Measurements from ENCODE around the gene MXRA5.
"Not testable (repeated sequence)": the region's sequence is repeated elsewhere in the genome, so short reads cannot be mapped to it uniquely, and the experiment has no call there.

MXRA5 gene

GRCh38 chrX:3352741-3353140 lies 6.3 kb upstream of the MXRA5 start:
- H3K36me3 Mint-ChIP-seq (ENCODE audit: low read depth); H3K4me1 Mint-ChIP-seq; DNase-seq; ATAC-seq; H3K27me3 Mint-ChIP-seq; H3K4me3 Mint-ChIP-seq; H3K9me3 Mint-ChIP-seq; H3K27ac Mint-ChIP-seq: not testable (repeated sequence)

- no peak overlapping the region for H3K27ac Mint-ChIP-seq
- H3K9me3 Mint-ChIP-seq, result no peaks in the 10 kb centered on the region
- H3K4me1 Mint-ChIP-seq, result no peaks in the 10 kb centered on the region
- DNase-seq (no peak), ATAC-seq (no peak)
- H3K27me3 Mint-ChIP-seq, result no peaks in the 10 kb centered on the region
- H3K4me3 Mint-ChIP-seq, result no peak overlapping the region
- H3K36me3 Mint-ChIP-seq (ENCODE audit: low read depth), result no peaks in the 10 kb centered on the region
Measured at GRCh38 chrX:3351276-3351675, 4.8 kb upstream of the MXRA5 start.

GRCh38 chrX:3348191-3348590 lies 1.7 kb upstream of the MXRA5 start:
- H3K36me3 Mint-ChIP-seq (ENCODE audit: low read depth), result no peaks in the 10 kb centered on the region
- no peak overlapping the region for H3K27ac Mint-ChIP-seq
- H3K4me3 Mint-ChIP-seq, result no peak overlapping the region
- DNase-seq, result no peak
- ATAC-seq, result no peak
- no peaks in the 10 kb centered on the region for H3K9me3 Mint-ChIP-seq
- no peaks in the 10 kb centered on the region for H3K4me1 Mint-ChIP-seq
- H3K27me3 Mint-ChIP-seq, result peaks cover 13% of the 10 kb centered on the region

- Mint-ChIP-seq H3K27me3 (peaks cover 13% of the 10 kb centered on the region), H3K4me3 (no peak overlapping the region), H3K4me1 (no peaks in the 10 kb centered on the region), H3K9me3 (no peaks in the 10 kb centered on the region), H3K27ac (no peak overlapping the region), H3K36me3 (ENCODE audit: low read depth) (no peaks in the 10 kb centered on the region)
- DNase-seq (no peak), ATAC-seq (no peak)
Measured at GRCh38 chrX:3345281-3346191, 916 bp downstream of the MXRA5 start.

GRCh38 chrX:3343569-3343968 lies 2.9 kb downstream of the MXRA5 start:
- H3K36me3 Mint-ChIP-seq (ENCODE audit: low read depth); DNase-seq; H3K4me1 Mint-ChIP-seq; ATAC-seq; H3K27ac Mint-ChIP-seq; H3K4me3 Mint-ChIP-seq; H3K9me3 Mint-ChIP-seq: not testable (repeated sequence)
- peaks cover 13% of the 10 kb centered on the region for H3K27me3 Mint-ChIP-seq

- Mint-ChIP-seq H3K4me1 (no peaks in the 10 kb centered on the region), H3K27ac (no peak overlapping the region), H3K9me3 (no peaks in the 10 kb centered on the region), H3K27me3 (peaks cover 10% of the 10 kb centered on the region), H3K36me3 (ENCODE audit: low read depth) (no peaks in the 10 kb centered on the region), H3K4me3 (no peak overlapping the region)
- ATAC-seq (no peak), DNase-seq (no peak)
Measured at GRCh38 chrX:3340016-3340415, 6.4 kb downstream of the MXRA5 start.

GRCh38 chrX:3326681-3327080 lies 19.8 kb downstream of the MXRA5 start:
- Mint-ChIP-seq H3K9me3 (no peaks in the 10 kb centered on the region), H3K27ac (no peak overlapping the region), H3K4me3 (no peak overlapping the region), H3K36me3 (ENCODE audit: low read depth) (no peaks in the 10 kb centered on the region), H3K4me1 (no peaks in the 10 kb centered on the region), H3K27me3 (no peaks in the 10 kb centered on the region)
- ATAC-seq (no peak), DNase-seq (no peak)

GRCh38 chrX:3320471-3321046 lies 25.9 kb downstream of the MXRA5 start:
- ATAC-seq (no peak), DNase-seq (no peak)
- Mint-ChIP-seq H3K4me3 (no peak overlapping the region), H3K27ac (no peak overlapping the region), H3K27me3 (no peaks in the 10 kb centered on the region), H3K9me3 (no peaks in the 10 kb centered on the region), H3K4me1 (no peaks in the 10 kb centered on the region), H3K36me3 (ENCODE audit: low read depth) (no peaks in the 10 kb centered on the region)

GRCh38 chrX:3317191-3317718 lies 29.2 kb downstream of the MXRA5 start:
- Mint-ChIP-seq H3K4me3 (no peak overlapping the region), H3K4me1 (no peaks in the 10 kb centered on the region)

GRCh38 chrX:3312109-3312508 lies 34.3 kb downstream of the MXRA5 start:
- Mint-ChIP-seq H3K4me3 (no peak overlapping the region), H3K27ac (no peak overlapping the region), H3K36me3 (ENCODE audit: low read depth) (no peaks in the 10 kb centered on the region), H3K27me3 (no peaks in the 10 kb centered on the region), H3K4me1 (no peaks in the 10 kb centered on the region), H3K9me3 (no peaks in the 10 kb centered on the region)
- no peak for ATAC-seq
- no peak for DNase-seq

More at GRCh38 chrX:3317191-3317718, 29.2 kb downstream of the MXRA5 start:
- no peaks in the 10 kb centered on the region for H3K27me3 Mint-ChIP-seq
- DNase-seq, result no peak
- H3K9me3 Mint-ChIP-seq, result no peaks in the 10 kb centered on the region
- ATAC-seq, result no peak
- no peaks in the 10 kb centered on the region for H3K36me3 Mint-ChIP-seq (ENCODE audit: low read depth)
- no peak overlapping the region for H3K27ac Mint-ChIP-seq

GRCh38 chrX:3307881-3308280 lies 38.6 kb downstream of the MXRA5 start:
- H3K4me1 Mint-ChIP-seq, result no peaks in the 10 kb centered on the region
- H3K27me3 Mint-ChIP-seq, result no peaks in the 10 kb centered on the region
- no peak for DNase-seq

GRCh38 chrX:3299636-3300035 lies 46.8 kb downstream of the MXRA5 start:
- H3K27me3 Mint-ChIP-seq, result no peaks in the 10 kb centered on the region
- no peaks in the 10 kb centered on the region for H3K9me3 Mint-ChIP-seq
- no peaks in the 10 kb centered on the region for H3K4me1 Mint-ChIP-seq
- DNase-seq, result no peak
- no peaks in the 10 kb centered on the region for H3K36me3 Mint-ChIP-seq (ENCODE audit: low read depth)
- H3K4me3 Mint-ChIP-seq, result no peak overlapping the region
- ATAC-seq, result no peak
- no peak overlapping the region for H3K27ac Mint-ChIP-seq

More at GRCh38 chrX:3307881-3308280, 38.6 kb downstream of the MXRA5 start:
- Mint-ChIP-seq H3K9me3 (no peaks in the 10 kb centered on the region), H3K4me3 (no peak overlapping the region), H3K27ac (no peak overlapping the region), H3K36me3 (ENCODE audit: low read depth) (no peaks in the 10 kb centered on the region)
- no peak for ATAC-seq

GRCh38 chrX:3295731-3296130 lies 50.7 kb downstream of the MXRA5 start:
- H3K27me3 Mint-ChIP-seq, result no peaks in the 10 kb centered on the region
- H3K4me1 Mint-ChIP-seq, result no peaks in the 10 kb centered on the region
- DNase-seq, result no peak
- ATAC-seq, result no peak
- no peaks in the 10 kb centered on the region for H3K9me3 Mint-ChIP-seq
- H3K4me3 Mint-ChIP-seq, result no peak overlapping the region
- H3K27ac Mint-ChIP-seq, result no peak overlapping the region
- no peaks in the 10 kb centered on the region for H3K36me3 Mint-ChIP-seq (ENCODE audit: low read depth)

GRCh38 chrX:3293251-3293650 lies 53.2 kb downstream of the MXRA5 start:
- Mint-ChIP-seq H3K27ac (no peak overlapping the region), H3K36me3 (ENCODE audit: low read depth) (no peaks in the 10 kb centered on the region), H3K27me3 (no peaks in the 10 kb centered on the region), H3K4me3 (no peak overlapping the region), H3K4me1 (no peaks in the 10 kb centered on the region), H3K9me3 (no peaks in the 10 kb centered on the region)
- DNase-seq, result no peak
- ATAC-seq, result no peak

- no peaks in the 10 kb centered on the region for H3K9me3 Mint-ChIP-seq
- H3K27me3 Mint-ChIP-seq, result no peaks in the 10 kb centered on the region
- ATAC-seq, result no peak
- DNase-seq, result no peak
- no peaks in the 10 kb centered on the region for H3K36me3 Mint-ChIP-seq (ENCODE audit: low read depth)
- no peak overlapping the region for H3K4me3 Mint-ChIP-seq
- H3K27ac Mint-ChIP-seq, result no peak overlapping the region
- H3K4me1 Mint-ChIP-seq, result no peaks in the 10 kb centered on the region
Measured at GRCh38 chrX:3290561-3290960, 55.9 kb downstream of the MXRA5 start.
